Measurements from ENCODE around the gene POLR3C. TPM values are rescaled to one million over a fixed set of nuclear protein-coding genes. Genes with fewer than 3 reads are reported as not detected.
"Not testable (repeated sequence)": the region's sequence is repeated elsewhere in the genome, so short reads cannot be mapped to it uniquely, and the experiment has no call there.

POLR3C gene
- total RNA-seq, 2 donors from 2014 or later = 16.0 to 19.5 TPM

DNA sequence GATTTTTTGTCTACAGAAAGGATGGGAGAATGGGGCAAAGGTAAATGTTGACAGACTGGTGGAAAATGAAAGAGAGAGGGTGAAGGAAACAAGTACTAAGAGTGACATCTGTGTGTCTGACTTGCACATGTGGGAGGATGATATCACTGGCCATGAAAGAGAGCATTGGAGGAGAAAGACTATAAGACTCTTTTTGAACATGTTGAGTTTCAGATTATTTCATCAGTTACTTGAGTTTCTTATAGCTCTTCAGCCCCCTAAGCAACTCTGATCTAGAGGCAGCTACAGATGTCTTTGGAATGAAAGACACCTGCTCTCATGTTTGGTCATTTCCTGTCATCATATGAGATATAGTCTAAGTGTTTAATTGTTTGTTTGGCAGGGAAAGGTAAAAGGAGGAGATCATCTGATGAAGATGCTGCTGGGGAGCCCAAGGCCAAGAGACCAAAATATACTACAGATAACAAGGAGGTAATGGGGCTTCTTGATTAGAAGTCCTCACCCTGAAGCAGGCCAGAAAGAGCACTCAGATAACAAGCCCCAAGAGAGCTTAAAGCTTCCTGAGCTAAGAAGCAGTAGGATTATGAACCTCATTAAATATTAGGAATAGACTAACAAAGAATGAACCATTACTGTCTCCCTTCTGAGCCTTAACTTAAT lies 4.5 kb downstream of the POLR3C start:
- peaks cover 79% of the 10 kb centered on the region for H3K36me3 ChIP-seq
- no peak for TF ChIP-seq CTCF (IDR thresholded peaks at IDR 0.05)

DNA sequence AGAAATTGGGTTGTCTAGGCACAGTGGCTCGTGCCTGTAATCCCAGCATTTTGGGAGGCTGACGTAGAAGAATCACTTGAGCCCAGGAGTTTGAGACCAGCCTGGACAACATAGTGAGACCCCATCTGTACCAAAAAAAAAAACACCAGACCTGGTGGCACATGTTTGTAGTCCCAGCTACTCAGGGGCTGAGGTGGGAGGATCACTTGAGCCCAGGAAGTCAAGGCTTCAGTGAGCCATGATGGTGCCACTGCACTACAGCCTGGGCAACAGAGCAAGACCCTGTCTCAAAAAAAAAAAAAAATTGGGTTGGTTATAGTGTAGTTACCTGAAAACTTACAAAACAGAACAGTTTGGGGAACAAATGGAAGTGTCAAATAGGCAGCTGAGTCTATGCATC lies 6.8 kb downstream of the POLR3C start:
- not testable (repeated sequence) for H3K27me3 ChIP-seq; H3K4me1 ChIP-seq; H3K27ac ChIP-seq; H3K9me3 ChIP-seq; DNase-seq (ENCODE audit: low spot score); H3K4me3 ChIP-seq
- H3K36me3 ChIP-seq = peaks cover 97% of the 10 kb centered on the region

More for the DNA sequence above, 4.5 kb downstream of the POLR3C start:
- H3K4me1 ChIP-seq = peaks cover 0 to 14% of the 10 kb centered on the region in 2 donors
- H3K4me3 ChIP-seq = no peak overlapping the region
- no peaks in the 10 kb centered on the region for H3K27me3 ChIP-seq
- no peaks in the 10 kb centered on the region for H3K9me3 ChIP-seq
- no peak overlapping the region for H3K27ac ChIP-seq
- DNase-seq (ENCODE audit: low spot score) = no peak

DNA sequence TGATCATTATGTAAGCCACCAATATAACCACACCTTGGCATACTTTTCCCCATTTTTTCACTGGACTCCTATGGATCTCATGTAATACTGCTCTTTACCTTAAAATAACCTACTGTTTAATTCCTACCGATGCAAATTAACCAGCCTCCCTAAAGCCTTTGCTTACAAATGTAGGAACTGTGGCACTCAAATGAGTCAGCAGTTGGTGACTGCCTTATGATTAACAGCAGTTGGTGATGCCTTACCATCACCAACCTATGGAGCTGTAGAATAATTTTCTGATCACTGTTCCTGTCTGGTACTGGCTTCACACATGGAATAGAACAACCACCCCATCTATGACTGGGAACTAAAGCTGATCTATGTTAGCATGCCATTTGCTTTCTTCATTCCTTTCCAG lies 13.7 kb downstream of the POLR3C start:
- Histone ChIP-seq H3K27ac (no peak overlapping the region), H3K36me3 (peaks cover 96% of the 10 kb centered on the region)
- no peak for TF ChIP-seq CTCF (IDR thresholded peaks at IDR 0.05)

GRCh38 chr1:145843031-145843430 lies 19.0 kb downstream of the POLR3C start:
- no peak overlapping the region for H3K4me3 ChIP-seq
- H3K36me3 ChIP-seq = peaks cover 53% of the 10 kb centered on the region
- H3K27me3 ChIP-seq = no peaks in the 10 kb centered on the region
- H3K27ac ChIP-seq = no peak overlapping the region
- no peak for DNase-seq (ENCODE audit: low spot score)
- no peak for TF ChIP-seq CTCF (IDR thresholded peaks at IDR 0.05)
- peaks cover 0 to 14% of the 10 kb centered on the region in 2 donors for H3K4me1 ChIP-seq
- H3K9me3 ChIP-seq = no peaks in the 10 kb centered on the region

More for the DNA sequence above, 13.7 kb downstream of the POLR3C start:
- Histone ChIP-seq H3K9me3 (no peaks in the 10 kb centered on the region), H3K27me3 (no peaks in the 10 kb centered on the region), H3K4me3 (no peak overlapping the region), H3K4me1 (no peaks in the 10 kb centered on the region)
- no peak for DNase-seq (ENCODE audit: low spot score)

GRCh38 chr1:145845144-145845513 lies 21.1 kb downstream of the POLR3C start:
- peaks cover 0 to 14% of the 10 kb centered on the region in 2 donors for H3K4me1 ChIP-seq
- no peaks in the 10 kb centered on the region for H3K9me3 ChIP-seq
- peak overlapping the region; percentile 52 to 59 for H3K4me3 ChIP-seq
- no peaks in the 10 kb centered on the region for H3K27me3 ChIP-seq
- H3K36me3 ChIP-seq = peaks cover 50% of the 10 kb centered on the region
- DNase-seq (ENCODE audit: low spot score) = no peak
- no peak for TF ChIP-seq CTCF (IDR thresholded peaks at IDR 0.05)
- H3K27ac ChIP-seq = peak overlapping the region; percentile 76 to 82

- DNase-seq (ENCODE audit: low spot score) = peak; percentile 70
- Histone ChIP-seq H3K27ac (peak within 1 kb of the TSS; percentile 76 to 82), H3K36me3 (peaks cover 52% of the 10 kb centered on the region), H3K4me1 (peaks cover 0 to 14% of the 10 kb centered on the region in 2 donors), H3K27me3 (no peaks in the 10 kb centered on the region), H3K9me3 (no peaks in the 10 kb centered on the region), H3K4me3 (peak within 1 kb of the TSS; percentile 52 to 59)
- peak; percentile 90 to 93 for TF ChIP-seq CTCF (IDR thresholded peaks at IDR 0.05)
These were observed 21.6 kb downstream of the POLR3C start, which contains the start of gene NUDT17 for GRCh38 chr1:145845514-145846161. TSS of gene NUDT17 (plus strand) at chr1:145845630. CDS start at chr1:145845641, 11 bp downstream.

Measured in right atrium auricular region (tissue), 2 donors.